Esophagus squamous epithelium (tissue), 5 donors: ENCODE results near the gene EIF1AD. TPM values are rescaled to one million over a fixed set of nuclear protein-coding genes. Genes with fewer than 3 reads are reported as not detected.
"Not testable (repeated sequence)": the region's sequence is repeated elsewhere in the genome, so short reads cannot be mapped to it uniquely, and the experiment has no call there.

Experiments used
- DNase-seq: peaks from one replicate; lab custom pipeline; 2025; lab: John Stamatoyannopoulos, UW
- H3K27ac ChIP-seq, 4 donors: fragments of 200-600 bp; sonication (generic); one replicate each; pipeline ENCODE4 v1.5.1; 2016 to 2019; ENCODE audit warnings: mild to moderate bottlenecking in 1 of 4
- H3K27me3 ChIP-seq, 4 donors: fragments of 200-600 bp; sonication (generic); 1 replicate in 3 of 4; 2 replicates in 1 of 4; pipeline versions ENCODE4 v1.5.1 to v1.6.0; 2017 to 2021; ENCODE audit warnings: antibody characterized with exemption in 1 of 4
- H3K36me3 ChIP-seq, 3 donors: fragments of 200-600 bp; sonication (generic); one replicate each; pipeline ENCODE4 v1.5.1; 2016 to 2019
- H3K4me1 ChIP-seq, 3 donors: fragments of 200-600 bp; sonication (generic); one replicate each; pipeline ENCODE4 v1.5.1; 2017 to 2019
- H3K4me3 ChIP-seq, 4 donors: fragments of 200-600 bp; sonication (generic); 1 replicate in 3 of 4; 2 replicates in 1 of 4; pipeline ENCODE4 v1.5.1; 2016 to 2019; ENCODE audit warnings: mild to moderate bottlenecking in 2 of 4, moderate library complexity in 1 of 4
- H3K9me3 ChIP-seq, 3 donors: fragments of 200-600 bp; sonication (generic); one replicate each; pipeline ENCODE4 v1.5.1; 2016 to 2019
- CTCF ChIP-seq, 6 experiments: fragments of 450-650 bp in 4 of 6; fragments of 200-600 bp in 2 of 6; sonication (generic) in 2 of 6; IDR thresholded peaks; one replicate each; pipeline ENCODE4 v1.5.1; 2016 to 2019; ENCODE audit warnings: antibody characterized with exemption in 6 of 6, mild to moderate bottlenecking in 4 of 6, moderate library complexity in 4 of 6
- POLR2A ChIP-seq, 4 donors: fragments of 450-650 bp; IDR thresholded peaks; one replicate each; pipeline ENCODE4 v1.6.1; 2017; ENCODE audit warnings: antibody characterized with exemption in 4 of 4, mild to moderate bottlenecking in 4 of 4, moderate library complexity in 3 of 4
- WGBS, 2 donors: methylation state at CpG; one replicate each; pipeline ENCODE4 v1.1.5; 2018; 5-methylcytosine and 5-hydroxymethylcytosine counted together
- intact Hi-C: fragments of 100-400 bp; cut with DNase I; formaldehyde crosslinking; loops from one replicate; pipeline ENCODE4 v1.15.0; 2022
- total RNA-seq, 4 donors: library from RNA; depleted of rRNA; stranded (reverse); fragments of >200 nt; gene quantifications; one replicate each; pipeline ENCODE4 v1.1.0, GENCODE V29; 2016
- donor health status: DM: yes; HTN: yes; CAD: no.

The EIF1AD gene
- total RNA-seq, 4 donors from 2014 or later: 24.7 to 43.2 (median 30.0) TPM

GRCh38 chr11:66036334-66036710, 34.4 kb upstream of the EIF1AD start:
- no peaks in the 10 kb centered on the region for H3K9me3 ChIP-seq
- no peaks in the 10 kb centered on the region for H3K36me3 ChIP-seq
- H3K27me3 ChIP-seq: peaks cover 0 to 18% (median 0%) of the 10 kb centered on the region in 4 donors
- H3K4me3 ChIP-seq: no peak overlapping the region
- H3K4me1 ChIP-seq: no peaks in the 10 kb centered on the region
- intact Hi-C loops: no loop called here
- H3K27ac ChIP-seq: no peak overlapping the region
- TF ChIP-seq CTCF (IDR thresholded peaks at IDR 0.05) (no peak), POLR2A (IDR thresholded peaks at IDR 0.05) (no peak)
- 87 to 92% methylated on average over 2 to 4 of the region's 5 CpGs for WGBS, 2 donors
- DNase-seq: no peak

GRCh38 chr11:66035653-66036333, 33.8 kb upstream of the EIF1AD start:
- 67 to 76% methylated on average over 1 to 3 of the region's 9 CpGs for WGBS, 2 donors
- Histone ChIP-seq H3K4me1 (no peaks in the 10 kb centered on the region), H3K36me3 (no peaks in the 10 kb centered on the region), H3K27me3 (peaks cover 0 to 18% (median 0%) of the 10 kb centered on the region in 4 donors), H3K9me3 (no peaks in the 10 kb centered on the region), H3K27ac (no peak overlapping the region), H3K4me3 (no peak overlapping the region)
- no peak for DNase-seq
- intact Hi-C loops: no loop called here
- TF ChIP-seq CTCF (IDR thresholded peaks at IDR 0.05): no peak
- no peak for TF ChIP-seq POLR2A (IDR thresholded peaks at IDR 0.05)

GRCh38 chr11:66032957-66033735, 31.2 kb upstream of the EIF1AD start:
- WGBS, 2 donors: 76% methylated on average over 5 to 8 of the region's 8 CpGs
- TF ChIP-seq CTCF (IDR thresholded peaks at IDR 0.05) (no peak), POLR2A (IDR thresholded peaks at IDR 0.05) (no peak)
- no peak for DNase-seq
- no peaks in the 10 kb centered on the region for H3K9me3 ChIP-seq
- H3K27ac ChIP-seq: no peak overlapping the region
- no peaks in the 10 kb centered on the region for H3K4me1 ChIP-seq
- no peaks in the 10 kb centered on the region for H3K36me3 ChIP-seq
- intact Hi-C loops: no loop called here
- no peak overlapping the region for H3K4me3 ChIP-seq
- peaks cover 0 to 9% (median 0%) of the 10 kb centered on the region in 4 donors for H3K27me3 ChIP-seq

- Histone ChIP-seq H3K27ac (no peak within 1 kb of the TSS), H3K36me3 (no peaks in the 10 kb centered on the region), H3K4me3 (no peak within 1 kb of the TSS), H3K9me3 (no peaks in the 10 kb centered on the region), H3K4me1 (peaks cover 8 to 17% (median 9%) of the 10 kb centered on the region in 3 donors), H3K27me3 (peaks cover 0 to 16% (median 0%) of the 10 kb centered on the region in 4 donors)
- DNase-seq: no peak
- TF ChIP-seq CTCF (IDR thresholded peaks at IDR 0.05): no peak
- TF ChIP-seq POLR2A (IDR thresholded peaks at IDR 0.05): no peak
- WGBS, 2 donors: 85 to 91% methylated on average over 14 to 17 of the region's 18 CpGs
- intact Hi-C loops: no loop called here
Observed at GRCh38 chr11:66026017-66026529, 24.1 kb upstream of the EIF1AD start, which contains the start of gene CATSPER1. Gene CATSPER1, minus strand, starts transcription at chr11:66026479. Its CDS starts 100 bp downstream, at chr11:66026379.

- DNase-seq, H3K27ac ChIP-seq, H3K9me3 ChIP-seq, intact Hi-C loops, H3K36me3 ChIP-seq, H3K4me3 ChIP-seq: not testable (repeated sequence)
- Histone ChIP-seq H3K4me1 (peaks cover 8 to 21% (median 9%) of the 10 kb centered on the region in 3 donors), H3K27me3 (peaks cover 0 to 16% (median 0%) of the 10 kb centered on the region in 4 donors)
- WGBS, 2 donors: 76 to 90% methylated on average over 1 to 2 of the region's 5 CpGs
Observed at GRCh38 chr11:66023186-66023440, 21.2 kb upstream of the EIF1AD start.
